Cardiac fibroblast (primary cell): ENCODE results near the gene ZFYVE9.

Experiments used
- DNase-seq, 2 donors: peaks; one replicate each; pipeline versions ENCODE4 v3.0.0 to v3.0.0-alpha.2; 2010; ENCODE audit warnings: low read depth in 2 of 2
- H3K4me3 ChIP-seq, 2 donors: replicated peaks in 1 of 2; 1 replicate in 1 of 2; 2 replicates in 1 of 2; pipeline ENCODE4 v1.5.1; 2011; ENCODE audit warnings: low read depth in 2 of 2, low read length in 2 of 2, mild to moderate bottlenecking in 2 of 2, moderate library complexity in 1 of 2
- CTCF ChIP-seq: IDR thresholded peaks from one replicate; pipeline ENCODE4 v1.5.1; 2011; ENCODE audit warnings: low read depth, mild to moderate bottlenecking, low read length, inconsistent platforms

Gene ZFYVE9

DNA sequence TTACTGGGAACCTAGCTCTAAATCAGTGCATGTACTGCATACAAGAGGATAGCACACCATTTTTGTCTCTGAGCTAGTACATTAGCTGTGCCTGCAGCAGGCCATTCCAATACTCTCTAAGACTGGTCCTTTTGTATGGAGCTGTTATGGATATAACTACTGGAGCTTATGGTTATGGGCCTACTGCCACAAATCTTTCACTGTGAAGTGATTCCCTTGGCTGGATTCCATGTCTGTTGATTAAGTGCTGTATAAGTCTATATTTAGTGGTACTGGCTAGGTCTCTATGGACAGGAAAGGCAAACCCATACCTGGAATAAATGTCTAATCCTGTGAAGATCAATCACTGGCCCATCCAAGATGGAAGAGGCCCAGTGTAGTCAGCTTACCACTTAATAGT lies 12.0 kb downstream of the ZFYVE9 start:
- no peak for TF ChIP-seq CTCF
- no peak overlapping the region for H3K4me3 ChIP-seq

DNA sequence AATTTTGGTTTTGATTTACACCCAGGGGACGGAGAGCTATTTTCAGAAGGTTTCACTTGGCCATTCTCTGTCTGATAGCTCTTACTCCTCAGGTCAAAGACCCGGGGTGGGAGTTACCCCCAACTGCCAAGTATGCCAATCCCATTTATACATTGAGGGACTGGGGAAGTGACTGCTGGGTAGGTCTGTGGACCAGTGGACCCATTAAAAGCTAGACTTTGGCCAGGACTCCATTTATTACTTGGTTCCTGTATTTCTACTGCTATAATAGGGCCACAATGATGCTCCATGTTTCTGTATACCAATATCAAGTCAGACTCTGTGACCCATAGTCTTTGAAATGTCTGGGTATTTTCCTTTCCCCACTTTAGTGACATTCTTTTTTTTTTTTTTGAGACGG lies 14.6 kb downstream of the ZFYVE9 start:
- DNase-seq, result no peak
- H3K4me3 ChIP-seq, result no peak overlapping the region
- TF ChIP-seq CTCF, result no peak

More for the DNA sequence above, 12.0 kb downstream of the ZFYVE9 start:
- peak in 1 of 2 donors; percentile 56 for DNase-seq

- no peak overlapping the region for H3K4me3 ChIP-seq
- TF ChIP-seq CTCF, result no peak
- peak; percentile 19 to 20 for DNase-seq
Observed at GRCh38 chr1:52157582-52157981, 15.7 kb downstream of the ZFYVE9 start.

GRCh38 chr1:52158218-52158617 lies 16.3 kb downstream of the ZFYVE9 start:
- no peak for DNase-seq
- no peak overlapping the region for H3K4me3 ChIP-seq
- TF ChIP-seq CTCF, result no peak

DNA sequence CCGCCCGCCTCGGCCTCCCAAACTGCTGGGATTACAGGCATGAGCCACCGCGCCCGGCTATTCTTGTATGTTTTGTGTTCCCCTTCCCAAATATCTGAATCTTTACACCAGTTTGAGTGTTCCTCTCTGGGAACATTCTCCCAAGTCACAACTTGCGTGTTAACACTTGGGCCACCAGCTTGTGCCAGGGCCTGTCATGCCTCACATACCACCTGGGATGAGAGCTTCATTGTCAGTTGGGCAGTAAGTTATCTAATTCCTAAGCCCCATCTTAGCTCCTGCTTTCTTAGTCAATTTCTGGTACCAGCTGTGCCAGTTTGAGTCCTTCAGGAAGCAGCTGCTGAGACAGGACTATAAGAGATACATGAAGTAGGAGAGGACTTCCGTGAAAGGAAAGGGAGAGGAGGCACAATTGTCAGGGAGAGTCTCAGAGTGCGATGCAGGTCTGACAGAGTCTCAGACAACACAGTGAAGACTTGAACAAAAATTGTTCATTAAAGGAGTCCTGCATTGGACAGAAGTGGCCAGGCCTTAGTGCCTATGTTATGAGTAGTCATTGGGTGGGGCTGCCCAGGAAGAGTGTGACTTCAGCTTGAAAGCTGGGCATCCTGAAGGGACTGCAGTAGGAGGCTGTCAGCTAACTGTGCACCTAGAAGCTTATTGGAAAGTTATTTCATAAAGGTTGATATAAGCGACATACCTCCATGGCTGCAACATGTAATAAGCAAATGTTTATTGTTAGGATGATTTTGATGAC lies 17.3 kb downstream of the ZFYVE9 start:
- TF ChIP-seq CTCF, result no peak
- peak; percentile 14 to 58 for DNase-seq

DNA sequence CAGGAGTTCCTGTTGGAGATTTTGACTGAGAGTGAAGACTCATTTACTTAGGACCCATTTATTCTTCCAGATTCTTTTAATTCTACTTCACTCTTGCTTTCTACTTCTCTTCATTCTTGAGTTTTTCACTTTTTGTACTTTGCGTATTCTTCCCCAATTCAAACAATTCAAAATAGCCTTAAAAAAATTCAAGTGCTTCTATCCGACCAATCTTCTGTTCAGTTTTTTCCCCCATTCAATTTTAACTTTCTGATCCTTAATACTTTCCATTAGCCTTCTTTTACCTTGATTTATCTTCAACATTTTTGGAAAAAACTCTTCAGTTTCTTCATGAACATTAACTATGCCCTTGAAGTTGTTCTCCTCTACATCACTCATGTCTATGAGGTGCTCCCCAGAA lies 21.1 kb downstream of the ZFYVE9 start:
- DNase-seq, result no peak
- H3K4me3 ChIP-seq, result no peak overlapping the region
- no peak for TF ChIP-seq CTCF

More for the DNA sequence above, 17.3 kb downstream of the ZFYVE9 start:
- H3K4me3 ChIP-seq, result no peak overlapping the region

DNA sequence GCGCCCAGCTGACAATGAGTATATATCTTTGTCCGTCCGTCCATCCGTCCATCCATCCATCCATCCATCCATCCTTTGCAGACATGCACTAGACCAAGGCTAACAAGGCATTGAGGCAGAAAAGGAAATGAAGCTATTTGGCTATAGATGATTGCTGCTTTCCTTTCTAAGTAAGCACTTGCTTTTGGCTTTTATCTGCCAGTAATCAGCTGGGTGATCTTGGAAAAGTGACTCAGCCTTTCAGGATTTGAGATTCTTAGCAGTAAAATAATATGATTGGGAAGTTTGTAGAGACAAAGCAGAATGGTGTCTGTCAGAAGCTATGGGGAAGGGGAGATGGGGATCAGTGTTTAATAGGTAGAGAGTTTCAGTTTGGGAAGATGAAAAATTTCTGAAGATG lies 22.7 kb downstream of the ZFYVE9 start:
- no peak overlapping the region for H3K4me3 ChIP-seq
- no peak for TF ChIP-seq CTCF
- no peak for DNase-seq
